ENCODE results near the gene STK32A. TPM values are rescaled to one million over a fixed set of nuclear protein-coding genes. Genes with fewer than 3 reads are reported as not detected.

The STK32A gene
- total and polyA plus RNA-seq, 2 donors (not counting 1 experiment from before 2014, with no cell fraction given): not detected

DNA sequence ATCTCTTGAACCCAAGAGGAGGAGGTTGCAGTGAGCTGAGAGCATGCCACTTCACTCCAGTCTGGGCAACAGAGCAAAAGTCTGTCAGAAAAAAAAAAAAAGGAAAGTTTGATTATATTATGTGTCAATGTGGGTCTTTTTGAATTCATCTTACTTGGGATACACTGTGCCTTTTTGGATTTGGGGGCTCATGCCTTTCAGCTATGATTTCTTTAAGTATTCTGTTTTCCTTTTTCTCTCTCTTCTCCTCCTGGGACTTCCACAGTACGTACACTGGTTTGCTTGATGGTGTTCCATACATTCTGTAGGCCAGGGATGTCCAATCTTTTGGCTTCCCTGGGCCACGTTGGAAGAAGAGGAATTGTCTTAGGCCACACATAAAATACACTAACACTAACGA lies 146.7 kb downstream of the STK32A start:
- Histone ChIP-seq H3K36me3 (replicated peaks in 1 of 2; ENCODE audit: control extremely low read depth in 1 of 2, control insufficient read depth in 1 of 2, extremely low read depth in 1 of 2, insufficient read depth in 2 of 2, low read length in 1 of 2) (no peaks in the 10 kb centered on the region), H3K4me2 (replicated peaks; ENCODE audit: low read depth, low read length, poor library complexity, severe bottlenecking) (no peak overlapping the region), H3K27me3 (replicated peaks in 1 of 4; ENCODE audit: control extremely low read depth in 1 of 4, control insufficient read depth in 3 of 4, insufficient read depth in 4 of 4, low read length in 3 of 4) (no peaks in the 10 kb centered on the region), H3K4me1 (ENCODE audit: control insufficient read depth in 2 of 2, insufficient read depth in 2 of 2, low read length in 2 of 2) (no peaks in the 10 kb centered on the region), H4K20me1 (ENCODE audit: control insufficient read depth, insufficient read depth, low read length, poor library complexity, severe bottlenecking) (no peaks in the 10 kb centered on the region), H3K27ac (ENCODE audit: low read length in 2 of 2) (no peak overlapping the region), H2AFZ (ENCODE audit: insufficient read depth, low read depth, low read length, poor library complexity, severe bottlenecking) (no peak overlapping the region), H3K9me3 (ENCODE audit: control extremely low read depth in 1 of 3, control insufficient read depth in 2 of 3, insufficient read depth in 1 of 3, low read length in 2 of 3) (peaks cover 0 to 4% (median 3%) of the 10 kb centered on the region in 3 donors), H3K9ac (ENCODE audit: low read length) (no peak overlapping the region), H3K4me3 (ENCODE audit: control extremely low read depth in 1 of 5, extremely low read depth in 1 of 5, insufficient read depth in 1 of 5, low read depth in 2 of 5, low read length in 4 of 5) (no peak overlapping the region), H3K79me2 (ENCODE audit: control insufficient read depth, insufficient read depth, low read length) (no peaks in the 10 kb centered on the region)
- DNase-seq: no peak
- ATAC-seq (ENCODE audit: low read depth): no peak
- no peak overlapping the region for H3K27ac Mint-ChIP-seq
- peaks cover 4% of the 10 kb centered on the region for H3K27me3 Mint-ChIP-seq
- H3K4me3 Mint-ChIP-seq: no peak overlapping the region
- WGBS (ENCODE audit: insufficient coverage): no CpG with 5 or more reads among the region's 3 CpGs
- intact Hi-C loops (cut with micrococcal nuclease): no loop called here
- no peak for TF ChIP-seq EZH2 (IDR thresholded peaks at IDR 0.05; ENCODE audit: borderline replicate concordance, insufficient read depth, low read depth, low read length, poor library complexity, severe bottlenecking)
- TF ChIP-seq, protein P1, sequence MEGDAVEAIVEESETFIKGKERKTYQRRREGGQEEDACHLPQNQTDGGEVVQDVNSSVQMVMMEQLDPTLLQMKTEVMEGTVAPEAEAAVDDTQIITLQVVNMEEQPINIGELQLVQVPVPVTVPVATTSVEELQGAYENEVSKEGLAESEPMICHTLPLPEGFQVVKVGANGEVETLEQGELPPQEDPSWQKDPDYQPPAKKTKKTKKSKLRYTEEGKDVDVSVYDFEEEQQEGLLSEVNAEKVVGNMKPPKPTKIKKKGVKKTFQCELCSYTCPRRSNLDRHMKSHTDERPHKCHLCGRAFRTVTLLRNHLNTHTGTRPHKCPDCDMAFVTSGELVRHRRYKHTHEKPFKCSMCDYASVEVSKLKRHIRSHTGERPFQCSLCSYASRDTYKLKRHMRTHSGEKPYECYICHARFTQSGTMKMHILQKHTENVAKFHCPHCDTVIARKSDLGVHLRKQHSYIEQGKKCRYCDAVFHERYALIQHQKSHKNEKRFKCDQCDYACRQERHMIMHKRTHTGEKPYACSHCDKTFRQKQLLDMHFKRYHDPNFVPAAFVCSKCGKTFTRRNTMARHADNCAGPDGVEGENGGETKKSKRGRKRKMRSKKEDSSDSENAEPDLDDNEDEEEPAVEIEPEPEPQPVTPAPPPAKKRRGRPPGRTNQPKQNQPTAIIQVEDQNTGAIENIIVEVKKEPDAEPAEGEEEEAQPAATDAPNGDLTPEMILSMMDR (IDR thresholded peaks at IDR 0.05): no peak
- no peaks in the 10 kb centered on the region for H3K9me3 Mint-ChIP-seq (ENCODE audit: insufficient read depth)
- ChIA-PET POLR2A (no interaction called here), CTCF (no interaction called here)
- H3K4me1 Mint-ChIP-seq: no peaks in the 10 kb centered on the region

DNA sequence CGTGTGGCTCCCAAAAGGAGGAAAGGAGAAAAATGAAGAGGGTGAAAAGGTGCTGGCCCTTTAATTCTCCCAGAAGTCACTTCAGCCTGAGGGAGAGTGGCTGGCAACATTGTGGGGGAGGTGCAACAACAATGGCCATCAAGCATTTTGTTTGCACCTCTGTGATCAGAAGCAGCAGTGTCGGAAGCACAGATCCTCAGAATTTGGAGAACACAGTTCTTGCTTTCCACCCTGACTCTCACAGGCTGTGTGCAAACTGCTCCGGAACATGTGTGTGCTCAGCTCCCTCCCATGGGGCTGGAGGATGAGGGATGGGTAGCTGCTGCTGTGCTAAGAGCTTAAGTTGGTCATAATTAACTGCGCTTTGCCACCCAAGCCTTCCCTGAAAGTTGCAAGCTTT lies 147.9 kb downstream of the STK32A start:
- no peak for ATAC-seq (ENCODE audit: low read depth)
- Histone ChIP-seq H2AFZ (ENCODE audit: insufficient read depth, low read depth, low read length, poor library complexity, severe bottlenecking) (no peak overlapping the region), H3K79me2 (ENCODE audit: control insufficient read depth, insufficient read depth, low read length) (no peaks in the 10 kb centered on the region), H3K36me3 (replicated peaks in 1 of 2; ENCODE audit: control extremely low read depth in 1 of 2, control insufficient read depth in 1 of 2, extremely low read depth in 1 of 2, insufficient read depth in 2 of 2, low read length in 1 of 2) (no peaks in the 10 kb centered on the region), H3K4me2 (replicated peaks; ENCODE audit: low read depth, low read length, poor library complexity, severe bottlenecking) (no peak overlapping the region), H3K4me3 (ENCODE audit: control extremely low read depth in 1 of 5, extremely low read depth in 1 of 5, insufficient read depth in 1 of 5, low read depth in 2 of 5, low read length in 4 of 5) (no peak overlapping the region), H3K4me1 (ENCODE audit: control insufficient read depth in 2 of 2, insufficient read depth in 2 of 2, low read length in 2 of 2) (no peaks in the 10 kb centered on the region), H3K27me3 (replicated peaks in 1 of 4; ENCODE audit: control extremely low read depth in 1 of 4, control insufficient read depth in 3 of 4, insufficient read depth in 4 of 4, low read length in 3 of 4) (no peaks in the 10 kb centered on the region), H3K9me3 (ENCODE audit: control extremely low read depth in 1 of 3, control insufficient read depth in 2 of 3, insufficient read depth in 1 of 3, low read length in 2 of 3) (peaks cover 0 to 4% (median 3%) of the 10 kb centered on the region in 3 donors), H3K9ac (ENCODE audit: low read length) (no peak overlapping the region), H3K27ac (ENCODE audit: low read length in 2 of 2) (no peak overlapping the region), H4K20me1 (ENCODE audit: control insufficient read depth, insufficient read depth, low read length, poor library complexity, severe bottlenecking) (no peaks in the 10 kb centered on the region)
- ChIA-PET CTCF (no interaction called here), POLR2A (no interaction called here)
- no peaks in the 10 kb centered on the region for H3K9me3 Mint-ChIP-seq (ENCODE audit: insufficient read depth)
- no peak overlapping the region for H3K27ac Mint-ChIP-seq
- intact Hi-C loops (cut with micrococcal nuclease): no loop called here
- peaks cover 6% of the 10 kb centered on the region for H3K27me3 Mint-ChIP-seq
- TF ChIP-seq, protein P1 (IDR thresholded peaks at IDR 0.05): no peak
- TF ChIP-seq EZH2 (IDR thresholded peaks at IDR 0.05; ENCODE audit: borderline replicate concordance, insufficient read depth, low read depth, low read length, poor library complexity, severe bottlenecking): no peak
- no peak for DNase-seq
- H3K4me3 Mint-ChIP-seq: no peak overlapping the region
- H3K4me1 Mint-ChIP-seq: no peaks in the 10 kb centered on the region
- WGBS (ENCODE audit: insufficient coverage): 86% methylated on average over 1 of the region's 4 CpGs
